ENCODE data around the gene USH1G.

The USH1G gene

GRCh38 chr17:74954115-74954514 lies 31.1 kb upstream of the USH1G start:
- no peak for DNase-seq (ENCODE audit: low read depth)

DNA sequence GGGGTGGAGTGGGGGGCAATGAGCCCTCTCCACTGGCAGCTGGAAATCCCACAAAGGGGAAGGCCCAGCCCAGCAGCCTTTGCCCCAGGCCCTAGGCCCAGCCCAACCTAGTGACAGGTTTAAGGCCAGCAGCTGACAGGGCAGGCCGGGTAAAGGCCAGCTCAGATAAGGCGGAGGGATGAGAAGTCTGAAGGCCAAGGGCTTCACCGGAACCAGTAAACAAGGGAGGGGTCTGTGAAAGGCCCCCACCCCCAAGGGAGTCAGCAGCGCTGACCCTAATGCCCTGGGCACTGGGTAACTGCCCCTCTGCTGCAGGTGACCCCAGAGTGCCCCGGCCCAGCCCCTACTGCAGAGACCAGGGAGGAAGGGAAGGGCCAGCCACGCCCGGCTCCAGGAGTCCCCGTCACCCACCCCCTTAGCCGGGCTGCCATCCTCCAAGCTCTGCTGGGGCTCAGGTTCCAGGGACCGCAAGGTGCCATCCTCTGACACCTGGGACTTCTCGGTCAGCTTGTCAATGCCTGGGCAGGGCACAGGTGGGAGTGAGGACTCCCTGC lies 30.2 kb upstream of the USH1G start:
- DNase-seq (ENCODE audit: low read depth): no peak

DNA sequence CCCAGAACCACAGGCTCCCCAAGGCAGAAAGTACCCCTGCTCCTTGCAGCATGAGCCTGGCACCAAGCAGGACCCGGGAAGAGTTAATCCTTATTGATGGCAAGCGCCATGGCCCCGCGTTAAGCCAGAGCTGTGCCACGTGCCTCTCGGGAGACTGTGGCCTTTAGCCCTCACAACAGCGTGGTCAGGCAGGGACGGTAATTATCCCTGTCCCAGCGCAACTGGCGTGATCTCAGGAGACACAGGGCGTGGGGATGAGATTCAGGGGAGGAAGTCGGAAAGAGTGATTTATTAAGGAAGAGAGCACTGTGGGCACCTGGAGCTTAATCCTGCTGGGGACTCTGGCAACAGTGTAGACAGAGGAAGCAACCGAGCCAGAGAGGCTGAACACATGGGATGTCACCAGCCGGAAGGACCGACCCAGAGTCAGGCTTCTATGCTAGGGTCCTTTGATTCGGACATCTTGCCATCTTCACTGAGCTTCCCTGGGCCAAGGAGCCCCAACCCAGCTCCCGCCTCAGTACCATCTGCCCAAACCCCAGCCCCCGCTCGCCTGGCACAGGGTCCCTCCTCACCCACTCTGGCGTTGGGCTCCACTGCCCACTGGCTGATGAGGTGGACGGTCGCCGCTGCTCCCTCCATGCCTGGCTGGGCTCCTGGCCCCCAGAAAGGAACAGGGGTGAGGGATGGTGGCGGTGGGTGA lies 29.5 kb upstream of the USH1G start:
- no peak for DNase-seq (ENCODE audit: low read depth)

DNA sequence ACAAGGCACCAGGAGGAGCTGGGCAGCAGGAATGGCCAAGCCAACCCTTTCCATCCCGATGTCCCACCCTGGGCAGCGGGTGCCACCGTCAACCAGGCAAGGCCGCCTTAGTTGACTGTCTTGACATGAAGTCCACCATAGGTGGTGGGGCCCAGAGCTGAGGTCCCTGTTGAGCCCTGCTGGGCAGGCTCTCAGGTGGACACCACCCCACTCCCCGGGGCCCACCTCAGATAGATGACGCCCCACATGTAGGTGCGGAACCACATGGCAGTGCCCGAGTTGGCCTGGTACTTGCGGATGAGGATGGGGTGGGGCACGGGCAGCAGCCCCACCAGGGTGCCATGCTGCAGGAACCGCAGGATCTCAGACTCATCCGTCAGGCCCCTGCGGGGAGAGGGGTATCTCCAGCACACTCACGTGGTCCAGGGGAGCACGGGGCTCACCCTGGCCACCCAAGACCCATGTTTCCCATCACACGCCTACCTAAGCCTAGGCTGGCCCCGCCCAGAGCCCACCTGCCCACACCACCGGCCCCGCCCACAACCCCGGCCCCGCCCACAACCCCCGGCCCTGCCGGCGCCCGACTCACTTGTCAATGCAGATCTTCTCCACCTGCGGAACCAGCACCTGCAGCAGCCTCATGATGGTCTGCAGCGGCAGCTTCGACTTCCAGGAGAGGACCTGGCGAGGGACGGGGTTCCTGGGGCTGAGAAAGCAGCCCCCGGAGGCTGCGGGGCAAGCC lies 28.8 kb upstream of the USH1G start:
- no peak for DNase-seq (ENCODE audit: low read depth)

GRCh38 chr17:74951065-74951464 lies 28.0 kb upstream of the USH1G start:
- DNase-seq (ENCODE audit: low read depth): no peak

GRCh38 chr17:74950207-74950606 lies 27.2 kb upstream of the USH1G start:
- no peak for DNase-seq (ENCODE audit: low read depth)

GRCh38 chr17:74949455-74950115 lies 26.5 kb upstream of the USH1G start:
- no peak for DNase-seq (ENCODE audit: low read depth)

- DNase-seq (ENCODE audit: low read depth): no peak
Measured at GRCh38 chr17:74947041-74947754, 24.1 kb upstream of the USH1G start.

DNA sequence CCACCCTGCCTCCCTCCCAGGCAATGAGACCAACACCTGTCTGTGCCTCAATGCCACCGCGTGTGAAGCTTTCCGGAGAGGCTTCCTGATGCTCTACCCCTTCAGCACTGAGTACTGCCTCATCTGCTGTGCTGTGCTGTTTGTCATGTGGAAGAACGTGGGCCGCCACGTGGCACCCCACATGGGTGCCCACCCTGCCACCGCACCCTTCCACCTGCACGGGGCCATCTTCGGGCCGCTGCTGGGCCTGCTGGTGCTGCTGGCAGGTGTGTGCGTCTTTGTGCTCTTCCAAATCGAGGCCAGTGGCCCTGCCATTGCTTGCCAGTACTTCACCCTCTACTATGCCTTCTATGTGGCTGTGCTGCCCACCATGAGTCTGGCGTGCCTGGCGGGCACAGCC lies 23.6 kb upstream of the USH1G start:
- no peak for DNase-seq (ENCODE audit: low read depth)

DNA sequence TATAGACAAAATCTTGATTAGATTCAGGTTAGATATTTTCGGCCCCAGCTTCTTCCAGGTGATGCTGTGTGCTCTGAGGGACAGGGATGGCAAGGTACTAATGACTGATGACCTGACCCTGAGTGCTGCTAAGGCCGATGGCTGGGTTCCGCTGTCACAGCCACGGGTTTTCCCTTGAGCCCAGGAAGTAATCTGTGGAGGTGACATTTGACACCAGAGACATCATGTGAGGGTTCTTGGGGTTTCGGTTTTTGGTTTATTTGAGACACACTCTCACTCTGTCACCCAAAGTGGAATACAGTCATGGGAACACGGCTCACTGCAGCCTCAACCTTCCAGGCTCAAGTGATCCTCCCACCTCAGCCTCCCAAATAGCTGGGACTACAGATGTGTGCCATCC lies 22.5 kb upstream of the USH1G start:
- no peak for DNase-seq (ENCODE audit: low read depth)

- no peak for DNase-seq (ENCODE audit: low read depth)
Measured at GRCh38 chr17:74943808-74944522, 20.9 kb upstream of the USH1G start.

DNA sequence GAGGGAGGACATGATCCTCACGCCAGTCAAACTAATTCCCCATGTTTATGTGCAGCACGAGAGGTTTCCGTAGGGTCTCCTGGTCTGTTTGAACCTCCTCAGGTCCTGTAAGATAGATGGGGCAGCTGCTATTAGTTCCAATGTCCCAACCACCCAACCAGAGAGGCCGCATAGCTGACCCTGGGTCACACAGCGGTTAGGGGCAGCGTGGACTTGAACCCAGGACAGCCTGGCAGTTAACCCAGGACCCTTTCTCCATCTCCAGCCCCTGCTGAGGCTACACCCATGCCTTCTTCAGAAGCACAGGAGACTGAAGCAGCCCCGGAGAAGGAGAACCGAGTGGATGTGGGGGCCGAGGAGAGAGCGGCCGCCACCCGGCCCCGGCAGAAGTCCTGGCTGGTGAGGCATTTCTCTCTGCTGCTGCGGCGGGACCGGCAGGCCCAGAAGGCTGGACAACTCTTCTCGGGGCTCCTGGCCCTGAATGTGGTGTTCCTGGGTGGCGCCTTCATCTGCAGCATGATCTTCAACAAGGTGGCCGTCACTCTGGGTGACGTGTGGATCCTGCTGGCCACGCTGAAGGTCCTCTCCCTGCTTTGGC lies 18.2 kb upstream of the USH1G start:
- no peak for DNase-seq (ENCODE audit: low read depth)

GRCh38 chr17:74939534-74939933 lies 16.5 kb upstream of the USH1G start:
- no peak for DNase-seq (ENCODE audit: low read depth)

GRCh38 chr17:74938194-74938950 lies 15.3 kb upstream of the USH1G start:
- no peak for DNase-seq (ENCODE audit: low read depth)

DNA sequence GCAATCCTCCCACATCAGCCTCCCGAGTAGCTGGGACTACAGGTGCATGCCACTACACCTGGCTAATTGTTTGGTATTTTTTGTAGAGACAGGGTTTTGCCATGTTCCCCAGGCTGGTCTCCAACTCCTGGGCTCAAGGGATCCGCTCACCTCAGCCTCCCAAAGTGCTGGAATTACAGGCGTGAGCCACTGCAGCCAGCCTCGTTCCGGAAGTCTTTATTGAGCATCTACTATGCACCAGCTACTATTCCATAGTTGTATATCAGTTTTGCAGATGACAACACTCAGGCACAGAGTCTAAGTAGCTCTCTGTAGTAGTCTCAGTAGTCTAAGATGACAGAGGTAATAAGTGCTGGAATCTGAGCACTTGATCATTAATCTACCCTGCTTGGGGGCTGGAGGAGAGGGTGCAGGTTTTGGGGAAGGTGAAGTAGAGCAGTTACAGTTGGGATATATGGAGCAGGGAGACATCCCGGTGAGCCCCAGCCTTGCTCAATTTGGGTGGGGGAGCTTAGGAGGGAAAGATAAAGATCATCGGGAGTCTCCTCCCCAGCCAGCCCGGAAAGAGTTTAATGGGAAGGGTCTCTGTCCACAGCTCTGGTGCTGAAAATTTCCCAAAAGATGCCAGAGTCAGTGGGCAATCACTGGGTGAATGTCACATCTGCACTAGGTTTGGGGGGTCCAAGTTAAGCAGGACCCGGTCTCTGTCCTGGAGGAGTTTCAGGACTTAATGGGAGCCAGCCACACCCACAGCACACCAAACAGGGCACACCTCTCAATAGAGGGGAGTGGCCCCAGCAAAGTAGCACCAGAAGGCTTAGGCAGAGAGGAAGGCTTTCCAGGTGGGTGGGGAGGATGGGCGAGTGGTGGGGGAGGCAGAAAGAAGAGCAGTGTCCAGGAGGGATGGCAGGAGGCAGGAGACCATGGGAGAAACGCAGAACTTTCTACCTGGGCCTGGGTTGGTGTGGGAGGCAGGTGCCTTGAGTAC lies 14.3 kb upstream of the USH1G start:
- DNase-seq (ENCODE audit: low read depth): no peak

DNA sequence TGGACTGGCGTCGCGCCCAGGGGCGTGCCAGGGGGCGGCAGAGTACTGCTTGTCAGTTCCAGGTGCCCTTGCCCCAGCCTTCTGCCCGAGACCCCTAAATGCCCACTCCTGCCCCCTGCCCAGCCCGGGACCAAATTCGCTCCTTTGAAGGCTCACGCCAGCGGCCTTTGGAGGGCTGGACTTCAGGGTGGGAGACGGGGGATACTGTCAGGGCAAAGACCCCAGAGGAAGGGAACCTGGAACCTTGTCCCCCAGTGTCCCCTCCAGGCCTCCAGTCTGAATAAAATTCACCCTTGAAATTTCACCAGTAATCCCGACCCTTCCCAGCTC lies 13.4 kb upstream of the USH1G start:
- no peak for DNase-seq (ENCODE audit: low read depth)

DNA sequence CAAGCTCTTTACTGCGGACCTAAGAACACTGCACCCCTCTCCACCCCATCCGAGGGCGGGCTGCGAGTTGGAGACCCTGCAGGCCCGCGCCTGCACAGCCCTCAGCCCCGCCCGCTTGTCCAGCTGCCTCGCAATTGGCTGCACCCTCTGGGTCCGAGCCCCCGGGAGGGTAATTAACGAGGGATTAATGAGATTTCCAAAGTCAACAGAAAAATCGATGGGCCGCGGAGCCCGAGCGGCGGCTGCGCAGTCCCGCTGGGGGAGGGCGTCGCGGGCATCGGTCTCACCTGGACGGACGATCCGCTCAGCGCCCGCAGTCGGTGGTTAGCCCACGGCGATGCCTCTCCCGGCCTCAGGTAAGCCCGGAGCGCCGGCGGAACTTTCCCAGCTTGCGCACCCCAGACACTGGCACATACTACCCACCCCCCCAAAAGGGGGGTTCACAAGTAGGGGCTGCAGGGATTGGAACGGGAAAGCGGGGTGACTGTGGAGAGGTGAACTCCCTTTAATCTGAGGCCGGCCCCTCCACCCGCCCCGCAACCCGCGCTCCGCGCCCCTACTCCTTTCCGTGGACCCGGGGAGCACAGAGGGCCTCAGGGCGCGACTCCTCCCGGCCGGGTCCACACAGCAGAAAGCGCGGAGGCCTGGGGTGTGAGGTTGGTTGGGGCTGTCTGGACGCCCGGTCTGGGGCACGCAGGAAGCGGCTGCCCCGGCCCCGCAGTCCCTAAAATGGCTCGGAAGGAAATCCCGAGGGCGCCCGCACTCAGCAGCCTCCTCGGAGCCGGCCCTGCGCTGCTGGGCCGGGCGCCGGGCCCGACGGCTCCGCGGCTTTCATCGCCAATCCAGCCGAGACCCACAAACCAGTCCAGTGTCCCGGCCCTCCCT lies 12.8 kb upstream of the USH1G start, which contains the start of gene OTOP3:
Gene OTOP3, plus strand, starts transcription at position 314 of the 885 bp plus-strand sequence. Its CDS starts 24 bp downstream, at position 338.
- DNase-seq (ENCODE audit: low read depth): no peak

DNA sequence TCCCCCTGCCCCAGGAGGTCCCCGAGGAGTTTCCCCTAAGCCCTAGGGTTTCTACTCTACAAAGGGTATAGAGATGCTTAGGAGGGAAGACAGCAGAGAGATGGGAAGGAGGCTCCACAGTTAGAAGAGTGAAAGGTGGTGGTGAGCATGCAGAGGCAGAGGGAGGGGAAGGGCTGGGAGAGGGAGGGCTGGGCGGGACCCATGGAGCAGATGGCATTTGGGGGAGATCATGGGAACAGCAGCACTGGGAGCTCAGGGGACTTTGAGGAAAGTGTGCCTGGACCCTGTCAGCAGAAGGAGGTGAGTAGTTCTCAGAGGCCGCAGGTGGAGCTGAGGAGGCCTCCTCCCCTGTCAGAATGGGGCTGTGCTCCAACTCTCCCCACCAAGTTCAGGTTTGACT lies 12.0 kb upstream of the USH1G start:
- no peak for DNase-seq (ENCODE audit: low read depth)

All from CMK (cell line).